ENCODE data around the gene ZBTB7C. TPM values are rescaled to one million over a fixed set of nuclear protein-coding genes. Genes with fewer than 3 reads are reported as not detected.

ZBTB7C gene
- total and polyA plus RNA-seq, 8 donors = 3.0 to 47.8 (median 19.3) TPM

- H3K9me3 ChIP-seq = no peaks in the 10 kb centered on the region
- TF ChIP-seq POLR2A (IDR thresholded peaks at IDR 0.05) (no peak), EP300 (IDR thresholded peaks at IDR 0.05) (no peak), POLR2AphosphoS5 (IDR thresholded peaks at IDR 0.05) (no peak)
- TF ChIP-seq, protein P1, sequence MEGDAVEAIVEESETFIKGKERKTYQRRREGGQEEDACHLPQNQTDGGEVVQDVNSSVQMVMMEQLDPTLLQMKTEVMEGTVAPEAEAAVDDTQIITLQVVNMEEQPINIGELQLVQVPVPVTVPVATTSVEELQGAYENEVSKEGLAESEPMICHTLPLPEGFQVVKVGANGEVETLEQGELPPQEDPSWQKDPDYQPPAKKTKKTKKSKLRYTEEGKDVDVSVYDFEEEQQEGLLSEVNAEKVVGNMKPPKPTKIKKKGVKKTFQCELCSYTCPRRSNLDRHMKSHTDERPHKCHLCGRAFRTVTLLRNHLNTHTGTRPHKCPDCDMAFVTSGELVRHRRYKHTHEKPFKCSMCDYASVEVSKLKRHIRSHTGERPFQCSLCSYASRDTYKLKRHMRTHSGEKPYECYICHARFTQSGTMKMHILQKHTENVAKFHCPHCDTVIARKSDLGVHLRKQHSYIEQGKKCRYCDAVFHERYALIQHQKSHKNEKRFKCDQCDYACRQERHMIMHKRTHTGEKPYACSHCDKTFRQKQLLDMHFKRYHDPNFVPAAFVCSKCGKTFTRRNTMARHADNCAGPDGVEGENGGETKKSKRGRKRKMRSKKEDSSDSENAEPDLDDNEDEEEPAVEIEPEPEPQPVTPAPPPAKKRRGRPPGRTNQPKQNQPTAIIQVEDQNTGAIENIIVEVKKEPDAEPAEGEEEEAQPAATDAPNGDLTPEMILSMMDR (IDR thresholded peaks at IDR 0.05) = no peak
- no peak for DNase-seq
- intact Hi-C loops (cut with DNase I; ENCODE audit: low total_unique reads) = no loop called here
- H3K4me3 ChIP-seq = no peak overlapping the region
- no peak overlapping the region for H3K27ac ChIP-seq
- no peaks in the 10 kb centered on the region for H3K36me3 ChIP-seq
- WGBS, 5 donors = 55 to 71% (median 57%) methylated on average over 2 of the region's 2 CpGs
- H3K4me1 ChIP-seq = peaks cover 0 to 5% (median 0%) of the 10 kb centered on the region in 4 donors
- no peaks in the 10 kb centered on the region for H3K27me3 ChIP-seq
These were observed 129.9 kb downstream of the ZBTB7C start for GRCh38 chr18:48279312-48279711.

- TF ChIP-seq POLR2A (IDR thresholded peaks at IDR 0.05) (no peak), EP300 (IDR thresholded peaks at IDR 0.05) (no peak), POLR2AphosphoS5 (IDR thresholded peaks at IDR 0.05) (no peak)
- TF ChIP-seq, protein P1 (IDR thresholded peaks at IDR 0.05) = no peak
- Histone ChIP-seq H3K4me3 (no peak overlapping the region), H3K27me3 (no peaks in the 10 kb centered on the region), H3K4me1 (peaks cover 0 to 7% (median 0%) of the 10 kb centered on the region in 4 donors), H3K27ac (no peak overlapping the region), H3K9me3 (no peaks in the 10 kb centered on the region), H3K36me3 (no peaks in the 10 kb centered on the region)
- 76 to 92% (median 89%) methylated on average over 2 of the region's 2 CpGs for WGBS, 5 donors
- intact Hi-C loops (cut with DNase I; ENCODE audit: low total_unique reads) = no loop called here
- DNase-seq = no peak
These were observed 131.1 kb downstream of the ZBTB7C start for GRCh38 chr18:48278081-48278480.

DNA sequence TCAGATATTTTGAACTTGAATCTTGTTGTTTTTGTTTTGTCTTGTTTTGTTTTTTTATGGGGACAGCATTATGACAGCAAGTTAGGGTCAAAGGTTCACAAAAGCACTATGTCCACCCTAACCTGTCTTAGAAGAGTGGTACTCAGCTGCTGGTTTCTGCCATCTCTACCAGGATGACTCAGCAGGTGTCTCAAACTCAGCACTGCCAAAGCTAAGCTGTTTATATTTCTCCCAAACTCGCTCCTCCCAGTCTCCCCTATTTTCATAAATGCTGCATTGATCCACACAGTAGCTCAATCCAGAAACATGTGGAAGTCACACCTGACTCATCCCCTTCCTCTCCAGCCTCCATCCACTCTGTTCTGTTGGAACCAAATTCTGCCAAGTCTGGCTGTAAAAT, 134.9 kb downstream of the ZBTB7C start:
- Histone ChIP-seq H3K4me3 (no peak overlapping the region), H3K27ac (no peak overlapping the region), H3K36me3 (no peaks in the 10 kb centered on the region), H3K4me1 (peaks cover 0 to 10% (median 0%) of the 10 kb centered on the region in 4 donors), H3K27me3 (no peaks in the 10 kb centered on the region), H3K9me3 (no peaks in the 10 kb centered on the region)
- DNase-seq = no peak
- WGBS, 5 donors = 43 to 70% (median 63%) methylated on average over 1 of the region's 1 CpG
- no peak for TF ChIP-seq EP300 (IDR thresholded peaks at IDR 0.05)
- no peak for TF ChIP-seq POLR2A (IDR thresholded peaks at IDR 0.05)
- no peak for TF ChIP-seq POLR2AphosphoS5 (IDR thresholded peaks at IDR 0.05)
- TF ChIP-seq, protein P1 (IDR thresholded peaks at IDR 0.05) = no peak
- intact Hi-C loops (cut with DNase I; ENCODE audit: low total_unique reads) = no loop called here

DNA sequence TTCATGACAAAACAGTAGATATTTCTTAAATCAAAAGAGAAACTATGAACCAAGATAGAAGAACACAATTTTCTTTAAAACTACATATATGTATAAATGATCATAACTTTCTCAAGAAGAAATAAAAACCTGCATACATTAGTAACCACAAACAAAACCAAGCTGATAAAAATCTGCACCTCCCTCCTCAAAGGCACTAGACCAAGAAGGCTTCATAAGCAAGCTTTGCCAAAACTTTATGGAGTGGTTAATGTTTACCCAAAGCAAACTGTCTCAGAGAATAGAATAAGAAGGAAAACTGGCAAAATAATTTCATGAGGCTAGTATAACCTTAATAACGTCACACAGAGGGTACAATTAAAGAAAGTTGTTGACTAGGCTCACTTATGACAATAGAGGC, 138.3 kb downstream of the ZBTB7C start:
- TF ChIP-seq POLR2A (IDR thresholded peaks at IDR 0.05) (no peak), EP300 (IDR thresholded peaks at IDR 0.05) (no peak), POLR2AphosphoS5 (IDR thresholded peaks at IDR 0.05) (no peak)
- TF ChIP-seq, protein P1 (IDR thresholded peaks at IDR 0.05) = no peak
- Histone ChIP-seq H3K4me1 (peaks cover 0 to 10% (median 0%) of the 10 kb centered on the region in 4 donors), H3K27me3 (no peaks in the 10 kb centered on the region), H3K36me3 (no peaks in the 10 kb centered on the region), H3K27ac (no peak overlapping the region), H3K9me3 (no peaks in the 10 kb centered on the region), H3K4me3 (no peak overlapping the region)
- no peak for DNase-seq
- 29 to 55% (median 38%) methylated on average over 1 of the region's 1 CpG for WGBS, 5 donors
- intact Hi-C loops (cut with DNase I; ENCODE audit: low total_unique reads) = no loop called here
